Amniotic epithelial cell (primary cell): ENCODE measurements around the gene NBAS.

Experiments
- DNase-seq: peaks from one replicate; pipeline ENCODE4 v3.0.0-alpha.2; 2010; ENCODE audit warnings: low read depth

Gene NBAS

DNA sequence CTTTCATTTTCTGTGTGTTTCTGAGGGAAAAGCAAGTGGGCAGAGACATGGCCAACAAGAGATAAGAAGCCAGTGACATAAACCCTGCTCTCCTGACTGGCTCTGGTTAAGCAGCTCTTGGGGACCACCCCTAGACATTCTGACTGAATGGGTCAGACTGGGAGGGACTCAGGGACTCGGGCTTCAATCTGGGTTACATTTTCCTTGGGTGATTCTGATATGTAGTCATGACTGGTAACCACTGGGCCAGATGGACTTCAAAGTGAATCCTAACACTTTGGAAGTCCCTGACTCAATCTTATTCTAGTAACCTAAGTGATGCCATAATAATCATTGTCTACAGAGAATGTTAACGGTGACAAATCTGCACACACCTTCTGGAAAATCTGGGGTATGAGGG, 397.8 kb downstream of the NBAS start:
- DNase-seq: no peak

- no peak for DNase-seq
Measured at GRCh38 chr2:15162620-15163019, 398.5 kb downstream of the NBAS start.

- DNase-seq: no peak
Measured at GRCh38 chr2:15160201-15160991, 400.7 kb downstream of the NBAS start.

DNA sequence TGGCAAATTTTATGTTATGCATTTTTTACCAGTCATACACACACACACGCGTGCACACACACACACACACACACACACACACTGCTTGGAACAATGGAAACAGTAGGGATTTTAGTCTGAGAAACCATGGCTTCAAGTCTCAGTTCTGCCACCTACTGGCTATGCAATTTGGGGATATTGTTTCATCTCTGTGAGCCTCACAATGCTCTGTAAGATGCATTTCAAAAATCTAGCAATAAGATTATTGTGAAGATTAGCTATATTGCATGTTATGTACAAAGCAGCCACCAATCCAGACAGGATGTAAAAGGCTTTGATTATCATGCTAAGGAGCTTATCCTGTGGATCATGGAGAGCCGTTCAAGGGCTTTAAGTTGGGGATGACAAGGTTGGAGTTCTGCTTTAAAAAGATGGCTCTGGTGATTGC, 401.4 kb downstream of the NBAS start:
- peak; percentile 70 for DNase-seq

- no peak for DNase-seq
Measured at GRCh38 chr2:15159206-15159605, 401.9 kb downstream of the NBAS start.

DNA sequence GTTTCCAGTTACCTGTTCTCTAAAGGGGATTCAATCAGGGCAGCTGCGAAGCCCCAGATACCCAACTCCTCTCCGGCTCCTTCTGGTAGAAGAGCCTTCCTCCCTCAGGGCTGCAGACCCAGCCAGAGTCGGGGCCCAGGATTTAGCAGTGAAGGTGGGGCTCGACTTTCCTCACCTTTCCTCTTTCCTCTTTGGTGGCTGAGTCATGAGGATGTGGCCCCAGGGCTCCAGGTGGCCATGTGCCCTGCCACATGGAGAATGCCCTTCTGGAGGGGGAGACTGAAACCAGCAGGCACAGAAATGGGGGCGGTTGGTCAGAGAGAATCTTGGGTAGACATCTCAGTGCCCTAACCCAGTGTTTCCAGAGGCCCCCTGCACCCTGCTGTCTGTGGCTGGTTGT, 402.6 kb downstream of the NBAS start:
- no peak for DNase-seq

DNA sequence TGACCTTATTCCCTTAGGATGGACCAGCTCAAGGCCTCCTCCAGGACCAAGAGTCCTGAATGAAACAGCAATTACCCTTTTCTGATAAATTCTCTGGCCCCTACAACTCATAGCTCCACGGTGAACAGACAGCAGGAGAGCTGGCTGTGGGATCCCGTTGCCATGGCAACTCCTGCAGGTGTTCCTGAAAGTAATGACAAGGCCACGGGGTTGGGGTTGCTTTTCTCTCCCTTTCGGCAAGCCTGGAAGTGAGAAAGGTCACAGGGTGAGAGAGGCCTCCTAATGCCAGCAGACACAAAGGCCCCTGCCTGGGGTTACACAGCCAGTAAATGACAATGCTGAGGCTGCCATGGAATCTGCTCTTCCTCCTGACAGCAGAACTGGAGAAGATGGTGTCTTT, 403.0 kb downstream of the NBAS start:
- DNase-seq: no peak

- no peak for DNase-seq
Measured at GRCh38 chr2:15155959-15156574, 405.1 kb downstream of the NBAS start.

DNA sequence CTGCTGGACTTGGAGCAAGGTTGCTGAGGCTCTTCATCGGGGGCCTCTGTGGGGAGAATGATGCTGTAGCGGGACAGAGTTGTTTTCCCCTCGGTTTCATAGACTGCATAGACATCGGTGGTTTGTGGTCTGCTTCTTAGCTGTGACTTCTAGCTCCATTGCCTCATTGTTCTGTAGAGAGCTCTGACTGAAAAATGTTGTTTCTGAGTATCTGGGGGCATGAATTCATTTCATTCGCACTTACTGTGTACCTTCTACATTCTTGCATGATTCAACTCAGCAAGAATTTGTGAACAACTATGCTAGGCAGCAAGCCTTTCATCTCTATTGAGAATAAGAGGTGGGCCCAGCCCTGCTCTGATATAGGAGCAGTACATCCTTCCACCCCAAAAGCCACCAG, 406.8 kb downstream of the NBAS start:
- DNase-seq: peak; percentile 64

DNA sequence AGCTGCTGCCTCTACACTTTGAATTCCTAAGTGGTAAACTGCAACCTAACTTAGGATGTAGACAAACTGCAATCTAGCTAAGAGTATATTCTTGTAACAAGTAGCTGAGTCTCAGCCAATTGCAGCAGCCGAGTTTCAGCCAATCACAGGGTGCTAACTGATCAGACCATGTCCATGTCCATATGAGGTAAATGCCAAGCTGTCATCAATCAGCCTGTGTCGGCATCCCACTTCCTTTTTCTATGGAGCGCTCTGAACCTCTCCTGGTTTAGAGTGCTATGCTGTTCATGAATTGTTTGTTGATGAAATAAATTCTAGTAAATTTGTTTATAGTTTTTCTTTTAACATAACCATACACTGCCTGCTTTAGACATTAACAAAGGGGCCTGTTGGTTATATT, 408.8 kb downstream of the NBAS start:
- DNase-seq: no peak

GRCh38 chr2:15149063-15149462, 412.1 kb downstream of the NBAS start:
- DNase-seq: no peak

DNA sequence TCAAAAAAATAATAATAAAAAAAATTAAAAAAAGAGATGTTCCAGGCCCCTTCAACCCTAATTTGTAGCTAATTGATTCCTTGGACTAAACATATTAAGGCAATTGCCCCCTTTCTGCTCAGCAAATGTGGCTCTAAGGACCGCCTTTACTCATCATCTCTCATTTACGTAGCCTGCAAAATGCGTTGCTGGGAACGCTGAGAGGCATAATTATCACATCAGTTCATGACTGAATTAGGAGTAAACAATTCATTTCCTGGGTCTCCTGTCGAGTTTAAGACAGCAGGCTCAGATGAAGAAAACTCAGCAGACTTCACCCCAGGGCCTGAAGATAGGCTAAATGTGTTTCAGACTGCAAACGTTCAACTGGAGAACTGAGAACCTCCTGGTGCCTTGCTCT, 413.5 kb downstream of the NBAS start:
- DNase-seq: no peak

DNA sequence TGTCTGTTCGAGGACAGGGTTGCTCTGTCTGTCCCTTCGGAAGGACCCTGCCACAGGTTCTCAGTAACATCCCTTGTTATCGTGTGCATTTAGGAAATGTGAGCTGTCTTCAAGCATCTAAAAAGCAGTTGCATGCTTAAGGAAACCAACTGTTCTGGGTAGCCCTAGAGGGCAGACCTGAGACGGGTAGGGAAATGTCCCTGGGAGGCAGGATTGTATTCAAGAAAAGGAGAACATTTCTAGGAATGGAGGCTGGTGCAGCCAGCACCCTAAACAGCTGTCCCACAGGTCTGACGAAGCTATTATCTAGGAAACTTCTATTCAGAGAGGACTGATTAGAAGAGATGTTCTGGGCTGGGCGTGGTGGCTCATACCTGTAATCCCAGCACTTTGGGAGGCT, 414.2 kb downstream of the NBAS start:
- no peak for DNase-seq

GRCh38 chr2:15145919-15146318, 415.2 kb downstream of the NBAS start:
- DNase-seq: no peak

DNA sequence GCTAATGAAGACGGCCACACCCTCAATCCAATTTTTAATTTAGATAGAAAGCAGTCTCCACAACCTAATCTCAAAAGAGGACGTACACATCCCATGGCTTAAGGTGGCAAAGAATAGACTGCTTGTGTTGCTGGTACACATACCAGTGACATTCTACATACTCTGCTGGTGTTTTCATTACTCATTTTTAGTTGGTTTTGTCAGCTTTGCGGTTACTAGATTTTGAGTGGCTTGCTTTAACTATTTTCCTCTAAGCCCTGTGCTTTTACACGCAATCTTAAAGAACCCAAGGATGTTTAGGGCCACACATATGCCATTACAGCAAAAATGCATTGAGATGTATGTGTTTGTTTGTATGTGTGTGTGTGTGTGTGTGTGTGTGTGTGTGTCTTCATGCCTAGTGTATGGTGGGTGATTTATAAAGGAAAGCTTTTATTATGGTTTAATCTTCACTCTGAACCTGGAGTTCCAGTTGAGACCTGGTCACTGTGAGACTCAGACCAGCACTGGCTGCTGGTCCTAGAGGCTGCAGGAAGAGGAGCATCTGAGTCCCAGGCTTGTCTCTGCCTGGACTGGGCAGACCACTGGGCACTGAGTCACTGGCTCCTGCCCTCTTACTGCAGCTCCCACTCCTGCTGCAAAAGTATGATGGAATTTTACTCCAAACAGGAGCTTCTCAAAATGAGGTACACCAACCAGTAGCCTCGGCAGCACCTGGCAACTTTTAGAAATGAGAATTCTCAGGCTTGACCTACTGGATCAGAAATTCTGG, 415.9 kb downstream of the NBAS start:
- DNase-seq: peak; percentile 24

GRCh38 chr2:15142069-15142689, 419.0 kb downstream of the NBAS start:
- DNase-seq: no peak

- no peak for DNase-seq
Measured at GRCh38 chr2:15141211-15141610, 419.9 kb downstream of the NBAS start.

- no peak for DNase-seq
Measured at GRCh38 chr2:15136639-15137038, 424.5 kb downstream of the NBAS start.

GRCh38 chr2:15134957-15135356, 426.2 kb downstream of the NBAS start:
- DNase-seq: no peak

DNA sequence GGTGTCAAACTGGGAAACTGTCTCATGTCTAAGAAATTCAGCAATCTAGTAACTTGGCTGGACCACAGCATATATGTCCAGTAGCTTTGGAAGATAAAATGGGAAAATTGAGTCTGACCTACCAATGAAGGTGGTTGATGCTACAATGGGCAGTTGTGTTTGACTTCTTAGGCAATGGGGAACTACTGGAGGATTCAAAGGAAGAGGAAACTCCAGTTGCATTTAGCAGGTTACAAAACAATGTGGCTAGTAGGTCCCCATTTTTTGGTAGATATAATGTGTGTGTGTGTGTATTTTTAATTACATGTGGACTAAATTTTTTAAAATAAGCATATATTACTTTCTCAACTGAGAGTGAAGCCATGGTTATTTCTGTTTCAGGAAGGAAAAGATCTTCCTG, 427.7 kb downstream of the NBAS start:
- no peak for DNase-seq

- DNase-seq: no peak
Measured at GRCh38 chr2:15128846-15129245, 432.3 kb downstream of the NBAS start.

DNA sequence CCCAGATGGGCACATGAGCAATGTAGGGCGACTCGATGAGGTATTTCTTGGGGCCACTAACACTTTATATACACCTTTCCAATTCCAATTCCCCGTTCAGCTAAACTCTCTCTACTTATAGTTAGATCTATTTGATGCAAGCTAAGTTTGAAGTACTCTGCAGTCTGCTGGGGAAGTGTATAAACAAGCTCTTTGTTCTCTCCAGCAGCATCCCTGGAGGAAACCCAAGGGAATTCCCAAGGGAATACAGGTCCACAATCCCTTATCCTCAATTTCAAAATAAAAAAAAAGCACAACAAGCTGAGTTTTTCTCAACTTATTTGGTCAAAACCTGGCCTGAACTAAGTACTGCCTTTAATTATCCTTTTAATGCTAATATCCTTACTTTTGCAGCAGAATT, 433.3 kb downstream of the NBAS start:
- DNase-seq: no peak

GRCh38 chr2:15127301-15127700, 433.8 kb downstream of the NBAS start:
- no peak for DNase-seq
